Endothelial cell of umbilical vein (primary cell): ENCODE results near the gene MBD2. TPM values are rescaled to one million over a fixed set of nuclear protein-coding genes. Genes with fewer than 3 reads are reported as not detected.
A peak's percentile ranks its signal among the peaks of the same experiment; 100 is the strongest.

Experiments
- BruUV-seq: library from RNA; stranded (reverse); fragments of 400-500 nt; replicated peaks from 2 replicates; lab custom pipeline; 2021; lab: Mats Ljungman, UMichigan
- CTCF ChIA-PET: fragments of 300-600, 350-600 bp; sonication (Branson Sonifier 250); formaldehyde crosslinking; loops from one replicate; lab custom pipeline; 2021; ENCODE audit warnings: antibody characterized with exemption, inconsistent platforms; lab: Charles Lee
- POLR2A ChIA-PET: fragments of 300-600, 350-600 bp; sonication (Branson Sonifier 250); formaldehyde crosslinking; loops from one replicate; lab custom pipeline; 2021; ENCODE audit warnings: antibody characterized with exemption, inconsistent platforms; lab: Charles Lee
- DNase-seq: peaks from one replicate; pipeline ENCODE4 v3.0.0-alpha.2; 2011; ENCODE audit warnings: low read depth, low spot score
- FAIRE-seq: peaks from 2 replicates; lab custom pipeline; 2011; peaks lifted over from hg19 to GRCh38; lab: Jason Lieb, UNC
- H2AFZ ChIP-seq: 2 replicates; pipeline ENCODE4 v1.6.0; 2012; ENCODE audit warnings: low read depth, low read length, control low read depth, inconsistent platforms
- H3K27ac ChIP-seq: 2 replicates; pipeline ENCODE4 v1.5.1; 2011; ENCODE audit warnings: low read depth, mild to moderate bottlenecking, control low read depth, low read length, moderate library complexity; ENCODE audit not compliant: insufficient read depth
- H3K27me3 ChIP-seq, 2 experiments: 2 replicates each; pipeline versions ENCODE4 v1.6.0 to v1.6.1; 2011; ENCODE audit warnings: low read length in 2 of 2, mixed read lengths in 1 of 2; ENCODE audit not compliant: control insufficient read depth in 2 of 2, insufficient read depth in 2 of 2
- H3K36me3 ChIP-seq, 2 experiments: 2 replicates in 1 of 2; 3 replicates in 1 of 2; pipeline ENCODE4 v1.5.1; 2011; ENCODE audit warnings: low read length in 2 of 2, mild to moderate bottlenecking in 1 of 2, moderate library complexity in 1 of 2; ENCODE audit not compliant: control insufficient read depth in 2 of 2, insufficient read depth in 2 of 2; ENCODE audit errors: extremely low read depth in 1 of 2
- H3K4me1 ChIP-seq: 3 replicates; pipeline ENCODE4 v1.5.1; 2011; ENCODE audit warnings: mild to moderate bottlenecking, low read length; ENCODE audit not compliant: control insufficient read depth, insufficient read depth; ENCODE audit errors: extremely low read depth
- H3K4me2 ChIP-seq: 2 replicates; pipeline ENCODE4 v1.6.1; 2011; ENCODE audit warnings: low read length, control low read depth, mixed read lengths; ENCODE audit not compliant: insufficient read depth
- H3K4me3 ChIP-seq, 3 experiments: fragments of 200-600 bp in 1 of 3; sonication (generic), shearing (Covaris generic) in 1 of 3; replicated peaks in 1 of 3; 2 replicates each; pipeline ENCODE4 v1.5.1; 2011 to 2016; ENCODE audit warnings: control low read depth in 3 of 3, low read length in 3 of 3, mild to moderate bottlenecking in 2 of 3, inconsistent platforms in 1 of 3, low read depth in 1 of 3, moderate library complexity in 1 of 3; ENCODE audit not compliant: insufficient read depth in 1 of 3
- H3K79me2 ChIP-seq: 2 replicates; pipeline ENCODE4 v1.6.0; 2012; ENCODE audit warnings: low read length, inconsistent platforms; ENCODE audit not compliant: control insufficient read depth, insufficient read depth
- H3K9ac ChIP-seq: replicated peaks from 2 replicates; pipeline ENCODE3; 2011; ENCODE audit warnings: low read length, control low read depth; ENCODE audit not compliant: insufficient read depth; ENCODE audit errors: extremely low read depth
- H3K9me1 ChIP-seq: replicated peaks from 3 replicates; pipeline ENCODE4 v1.6.0; 2011; ENCODE audit warnings: mild to moderate bottlenecking, low read length; ENCODE audit not compliant: control insufficient read depth, insufficient read depth; ENCODE audit errors: extremely low read depth
- H3K9me3 ChIP-seq: replicated peaks from 2 replicates; pipeline ENCODE4 v1.5.1; 2012; ENCODE audit warnings: low read length, inconsistent platforms; ENCODE audit not compliant: control insufficient read depth, insufficient read depth
- H4K20me1 ChIP-seq: replicated peaks from 2 replicates; pipeline ENCODE3; 2011; ENCODE audit warnings: mild to moderate bottlenecking, low read length; ENCODE audit not compliant: control insufficient read depth, insufficient read depth; ENCODE audit errors: extremely low read depth
- GATA2 ChIP-seq: IDR thresholded peaks from 2 replicates; pipeline ENCODE4 v1.7.0; 2011; ENCODE audit warnings: low read depth, mild to moderate bottlenecking, moderate library complexity, mixed read lengths, low read length; ENCODE audit not compliant: insufficient read length, insufficient read depth
- MYC ChIP-seq: IDR thresholded peaks from one replicate; pipeline ENCODE4 v1.6.1; 2011; ENCODE audit warnings: mild to moderate bottlenecking, low read depth, low read length
- POLR2A ChIP-seq: IDR thresholded peaks from 2 replicates; pipeline ENCODE4 v1.6.1; 2012; ENCODE audit warnings: low read depth, mild to moderate bottlenecking, control low read depth, low read length
- POLR2AphosphoS5 ChIP-seq: IDR thresholded peaks from 2 replicates; pipeline ENCODE4 v1.6.1; 2012; ENCODE audit warnings: low read depth, mild to moderate bottlenecking, control low read depth, low read length, moderate library complexity; ENCODE audit not compliant: insufficient read depth
- dilution Hi-C: fragments of 300-500 bp; cut with MboI; formaldehyde crosslinking; loops from one replicate; pipeline ENCODE4 v1.15.0; 2019; ENCODE audit warnings: low sequenced_read_pairs; ENCODE audit not compliant: extremely low pct_ligation_motif_present
- intact Hi-C: fragments of 100-400 bp; cut with micrococcal nuclease; formaldehyde crosslinking; loops from one replicate; pipeline ENCODE4 v1.10.0; 2022
- polyA plus RNA-seq, 4 experiments: library from polyadenylated mRNA; depleted of rRNA in 3 of 4; stranded (reverse) in 3 of 4; unstranded in 1 of 4; fragments of >200 nt; gene quantifications; 2 replicates each; pipeline versions ENCODE4 v1.2.1 to v1.2.3, GENCODE V29; 2011 to 2012; ENCODE audit warnings: missing spikeins in 1 of 4
- total RNA-seq: library from RNA; stranded (reverse); gene quantifications from 2 replicates; pipeline ENCODE4 v1.2.3, GENCODE V29; 2021
- TF ChIP-seq, protein P1 (sequence below), 2 donors: IDR thresholded peaks; 1 replicate in 1 of 2; 2 replicates in 1 of 2; pipeline ENCODE4 v1.5.1; 2011; ENCODE audit warnings: low read length in 2 of 2, mild to moderate bottlenecking in 2 of 2, moderate library complexity in 2 of 2, control low read depth in 1 of 2, inconsistent platforms in 1 of 2, low read depth in 1 of 2; ENCODE audit not compliant: insufficient read depth in 1 of 2; ENCODE audit errors: extremely low read depth in 1 of 2

Gene MBD2
- total and polyA plus RNA-seq, 2 donors (not counting 3 experiments of a cell fraction or from before 2014, with no cell fraction given), result 86.8 to 110 TPM

DNA sequence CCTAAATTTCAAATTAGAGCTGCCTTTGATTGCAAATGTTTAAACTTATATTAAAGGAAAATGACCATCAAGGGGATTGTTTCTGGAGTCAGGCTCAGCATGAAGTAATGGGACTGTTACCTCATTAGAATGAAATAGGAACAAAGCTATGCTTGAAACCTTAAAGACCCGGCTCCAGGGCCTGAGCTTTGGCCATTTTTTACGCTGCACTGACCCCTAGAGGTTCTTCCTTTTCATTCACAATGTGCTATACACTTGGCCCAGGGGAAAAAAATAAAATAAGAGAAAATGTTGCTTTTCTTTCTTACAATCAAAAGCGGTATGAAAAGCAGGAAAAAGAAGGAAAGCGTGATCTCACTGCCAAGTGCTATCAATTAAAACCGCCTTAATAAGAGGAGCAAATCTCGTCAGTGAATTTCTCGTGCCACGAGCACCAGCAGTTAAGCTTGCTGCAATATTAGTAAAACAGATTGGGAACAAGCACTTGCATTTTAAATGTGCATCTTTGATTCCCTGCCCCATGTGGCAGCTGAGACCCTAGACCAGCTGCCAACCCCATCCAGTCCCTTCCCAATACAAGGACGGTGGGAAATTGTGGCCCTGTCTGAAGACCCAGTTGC is 96.6 kb downstream of the MBD2 start:
- H3K4me2 ChIP-seq, result no peak overlapping the region
- no peak for TF ChIP-seq GATA2
- TF ChIP-seq MYC, result no peak
- TF ChIP-seq, protein P1, sequence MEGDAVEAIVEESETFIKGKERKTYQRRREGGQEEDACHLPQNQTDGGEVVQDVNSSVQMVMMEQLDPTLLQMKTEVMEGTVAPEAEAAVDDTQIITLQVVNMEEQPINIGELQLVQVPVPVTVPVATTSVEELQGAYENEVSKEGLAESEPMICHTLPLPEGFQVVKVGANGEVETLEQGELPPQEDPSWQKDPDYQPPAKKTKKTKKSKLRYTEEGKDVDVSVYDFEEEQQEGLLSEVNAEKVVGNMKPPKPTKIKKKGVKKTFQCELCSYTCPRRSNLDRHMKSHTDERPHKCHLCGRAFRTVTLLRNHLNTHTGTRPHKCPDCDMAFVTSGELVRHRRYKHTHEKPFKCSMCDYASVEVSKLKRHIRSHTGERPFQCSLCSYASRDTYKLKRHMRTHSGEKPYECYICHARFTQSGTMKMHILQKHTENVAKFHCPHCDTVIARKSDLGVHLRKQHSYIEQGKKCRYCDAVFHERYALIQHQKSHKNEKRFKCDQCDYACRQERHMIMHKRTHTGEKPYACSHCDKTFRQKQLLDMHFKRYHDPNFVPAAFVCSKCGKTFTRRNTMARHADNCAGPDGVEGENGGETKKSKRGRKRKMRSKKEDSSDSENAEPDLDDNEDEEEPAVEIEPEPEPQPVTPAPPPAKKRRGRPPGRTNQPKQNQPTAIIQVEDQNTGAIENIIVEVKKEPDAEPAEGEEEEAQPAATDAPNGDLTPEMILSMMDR (IDR thresholded peaks at IDR 0.05; ENCODE audit: extremely low read depth in 1 of 2, insufficient read depth in 1 of 2, low read depth in 1 of 2, low read length in 2 of 2), result peak; percentile 55 to 62
- TF ChIP-seq POLR2A, result no peak
- TF ChIP-seq POLR2AphosphoS5, result no peak
- ChIA-PET POLR2A (interaction anchor here (1.1 kb wide), 1 partner anchor 8 kb away, joined by 4 read pairs; no protein-coding TSS in a partner anchor), CTCF (interaction anchor here (0.6 to 5.3 kb wide), 21 partner anchors 10 to 560 kb away, joined by 3 to 67 read pairs (median 4); partner anchors contain the start of genes MBD2 and POLI)
- dilution Hi-C loops (no loop called here), intact Hi-C loops (loop anchor here (2.0 kb wide), 1 partner anchor 559 kb away; no protein-coding TSS in a partner anchor)
- no peak overlapping the region for H3K9ac ChIP-seq
- H3K9me1 ChIP-seq, result no peaks in the 10 kb centered on the region
- H3K27me3 ChIP-seq, result no peaks in the 10 kb centered on the region
- DNase-seq, result peak; percentile 60
- FAIRE-seq, result peak; percentile 66
- H3K9me3 ChIP-seq, result no peaks in the 10 kb centered on the region
- H3K4me3 ChIP-seq, result no peak overlapping the region
- no peaks in the 10 kb centered on the region for H3K36me3 ChIP-seq
- no TSS peak for BruUV-seq
- H3K27ac ChIP-seq, result no peak overlapping the region
- H3K79me2 ChIP-seq, result no peaks in the 10 kb centered on the region
- no peaks in the 10 kb centered on the region for H4K20me1 ChIP-seq
- peaks cover 2% of the 10 kb centered on the region for H3K4me1 ChIP-seq
- no peak overlapping the region for H2AFZ ChIP-seq
